HG03565 (cell line): ENCODE data around the gene OTULIN.

Experiments used
- ATAC-seq: cut with Tn5 transposase; IDR thresholded peaks from one replicate; pipeline ENCODE4 v1.9.1; 2021; ENCODE audit warnings: mild to moderate bottlenecking, moderate library complexity; ENCODE audit not compliant: unreplicated experiment

Gene OTULIN

GRCh38 chr5:14695152-14695551, 30.6 kb downstream of the OTULIN start:
- no peak for ATAC-seq

DNA sequence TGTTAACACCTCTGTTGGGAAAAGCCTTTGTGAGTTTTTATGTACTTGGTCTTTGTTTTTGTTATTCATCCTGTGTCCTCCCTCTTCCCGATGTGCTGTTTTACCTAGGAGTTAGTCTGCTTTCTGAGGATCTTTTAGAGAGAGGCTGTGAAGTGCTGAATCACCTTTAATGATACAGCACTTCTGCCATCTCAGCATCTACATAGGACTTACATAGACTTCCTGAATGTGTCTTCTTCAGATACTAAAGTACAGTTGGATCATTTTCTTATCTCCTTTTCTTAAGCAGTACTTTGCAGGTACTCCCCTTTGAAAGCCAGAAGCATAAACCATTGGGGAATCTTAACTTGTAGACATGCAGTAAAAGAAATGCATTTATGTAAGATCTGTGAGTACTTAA, 31.5 kb downstream of the OTULIN start:
- ATAC-seq = no peak

DNA sequence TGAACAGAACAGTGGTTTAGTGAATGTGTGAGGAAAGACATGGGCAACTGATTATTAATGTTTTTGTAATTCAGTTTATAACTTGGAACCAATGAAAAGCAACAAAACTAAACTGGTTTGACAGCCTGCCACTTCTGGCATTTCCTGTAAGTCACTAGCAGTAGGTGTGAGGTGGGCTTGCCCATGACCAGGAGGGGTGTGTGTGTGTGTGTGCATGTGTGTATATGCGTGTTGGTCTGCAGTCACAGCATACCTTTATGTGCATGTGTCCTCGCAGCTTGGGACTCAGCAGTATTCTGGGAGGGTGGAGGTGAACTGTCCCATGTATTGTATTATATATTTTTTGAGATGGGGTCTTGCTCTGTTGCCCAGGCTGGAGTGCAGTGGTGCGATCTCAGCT, 32.3 kb downstream of the OTULIN start:
- ATAC-seq = no peak

GRCh38 chr5:14698495-14698894, 34.0 kb downstream of the OTULIN start:
- ATAC-seq = no peak

- ATAC-seq = no peak
These were observed 34.6 kb downstream of the OTULIN start for GRCh38 chr5:14699159-14699558.

- ATAC-seq = no peak
These were observed 35.4 kb downstream of the OTULIN start for GRCh38 chr5:14699807-14700400.

GRCh38 chr5:14700478-14701436, 36.2 kb downstream of the OTULIN start:
- ATAC-seq = no peak

GRCh38 chr5:14701556-14701955, 37.0 kb downstream of the OTULIN start:
- ATAC-seq = no peak

GRCh38 chr5:14702238-14702839, 37.8 kb downstream of the OTULIN start:
- no peak for ATAC-seq

GRCh38 chr5:14705556-14705955, 41.0 kb downstream of the OTULIN start:
- no peak for ATAC-seq

DNA sequence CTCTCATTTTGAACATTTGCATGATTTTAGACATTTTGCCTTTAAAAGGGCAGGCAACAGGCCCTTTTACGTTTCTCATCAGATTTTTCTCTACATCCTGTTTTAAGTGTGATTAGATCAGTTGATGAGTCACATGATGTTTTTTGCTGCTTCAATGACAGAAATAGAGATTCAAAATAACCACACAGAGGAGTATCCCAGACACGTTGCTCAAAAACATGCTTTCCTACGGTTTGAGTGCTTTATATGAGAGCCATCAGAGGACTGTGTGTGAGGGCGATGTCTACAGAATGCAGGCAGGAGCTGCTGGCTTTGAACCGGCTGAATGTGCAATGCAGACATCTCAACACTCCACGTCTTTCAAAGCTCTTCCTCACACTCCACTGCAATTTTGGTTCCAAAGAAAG, 42.1 kb downstream of the OTULIN start:
- no peak for ATAC-seq

- no peak for ATAC-seq
These were observed 43.4 kb downstream of the OTULIN start for GRCh38 chr5:14707811-14708390.

- ATAC-seq = no peak
These were observed 44.0 kb downstream of the OTULIN start for GRCh38 chr5:14708551-14708950.

DNA sequence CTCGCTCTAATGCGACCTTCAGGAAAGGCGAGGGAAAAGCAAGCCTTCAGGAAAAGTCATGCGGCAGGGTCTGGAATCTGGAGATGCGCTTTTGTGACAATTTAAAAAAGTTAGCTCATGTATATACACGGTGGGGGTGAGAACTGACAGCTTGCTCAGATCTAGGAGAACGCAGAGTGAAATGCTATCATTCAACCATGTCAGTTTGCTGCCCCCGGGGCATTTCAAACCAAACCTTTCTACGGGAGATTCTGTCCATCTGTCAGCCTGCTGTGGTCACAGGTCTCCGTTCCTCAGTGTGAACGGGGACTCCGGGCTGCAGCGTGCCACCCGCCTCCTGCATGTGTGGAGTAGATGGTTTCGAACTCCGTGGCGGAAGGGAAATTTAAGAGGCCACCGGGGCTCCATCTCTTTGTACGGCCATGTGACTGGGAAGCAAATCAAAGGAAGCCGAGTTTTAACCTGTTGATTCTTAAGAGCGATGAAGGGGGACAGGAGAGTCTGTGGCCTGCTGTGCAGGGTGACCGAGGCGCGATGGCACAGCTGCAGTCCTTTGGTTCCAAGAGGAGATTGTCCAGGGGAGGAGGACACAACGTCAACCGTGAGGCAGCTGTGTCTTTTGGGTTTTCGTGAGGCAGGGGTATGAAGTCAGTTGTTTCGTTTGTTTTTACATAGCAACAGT, 45.9 kb downstream of the OTULIN start:
- ATAC-seq = no peak

- no peak for ATAC-seq
These were observed 47.6 kb downstream of the OTULIN start for GRCh38 chr5:14712131-14712530.

GRCh38 chr5:14712666-14713065, 48.1 kb downstream of the OTULIN start:
- ATAC-seq = no peak

DNA sequence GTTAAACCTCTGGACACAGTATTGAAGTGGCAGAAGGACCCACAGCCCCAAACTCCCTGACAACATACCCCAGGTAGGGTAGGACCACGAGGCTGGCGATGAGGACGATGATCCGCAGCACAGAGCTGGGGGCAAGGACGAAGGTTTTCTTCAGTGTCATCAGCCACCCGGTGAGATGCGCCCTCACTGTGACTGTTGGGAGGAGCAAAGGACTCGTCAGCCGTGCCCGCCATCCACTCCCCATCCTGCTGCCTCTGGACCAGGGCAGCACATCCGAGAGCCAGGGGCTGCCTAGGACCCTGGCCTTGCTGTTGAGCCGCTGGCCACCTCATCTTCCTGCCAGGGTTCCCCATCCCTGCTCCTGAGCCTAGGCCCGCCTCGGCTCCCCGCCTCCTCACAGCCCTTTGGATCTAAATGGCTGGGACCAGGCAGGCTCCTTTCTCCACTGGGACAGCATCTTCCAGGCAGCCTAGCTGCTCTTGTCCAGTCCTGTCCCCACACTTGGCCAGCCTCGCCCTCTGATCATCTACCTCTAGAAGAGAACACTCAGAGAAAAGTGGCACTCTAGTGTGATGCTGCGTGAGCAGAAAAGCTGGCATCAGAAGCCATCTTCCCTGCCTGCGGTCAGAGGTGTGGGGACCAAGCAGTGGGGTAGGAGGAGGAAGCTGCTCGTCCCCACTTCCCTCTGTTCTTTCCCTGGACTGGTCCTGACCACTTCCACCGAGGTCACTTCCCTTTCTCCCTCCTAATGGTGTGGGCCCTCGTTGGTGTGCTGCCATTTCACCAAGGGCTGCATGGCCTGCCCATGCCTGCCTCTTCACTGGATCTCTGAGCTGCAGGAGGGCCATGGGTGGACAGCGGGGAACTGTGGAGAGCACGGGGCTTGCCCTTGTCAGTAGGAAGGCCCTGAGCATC, 49.2 kb downstream of the OTULIN start:
- no peak for ATAC-seq

GRCh38 chr5:14714706-14715105, 50.2 kb downstream of the OTULIN start:
- no peak for ATAC-seq

GRCh38 chr5:14715481-14715880, 51.0 kb downstream of the OTULIN start:
- no peak for ATAC-seq
